ENCODE data around the gene KDM6A.
"Not testable (repeated sequence)": the region's sequence is repeated elsewhere in the genome, so short reads cannot be mapped to it uniquely, and the experiment has no call there.

Gene KDM6A

DNA sequence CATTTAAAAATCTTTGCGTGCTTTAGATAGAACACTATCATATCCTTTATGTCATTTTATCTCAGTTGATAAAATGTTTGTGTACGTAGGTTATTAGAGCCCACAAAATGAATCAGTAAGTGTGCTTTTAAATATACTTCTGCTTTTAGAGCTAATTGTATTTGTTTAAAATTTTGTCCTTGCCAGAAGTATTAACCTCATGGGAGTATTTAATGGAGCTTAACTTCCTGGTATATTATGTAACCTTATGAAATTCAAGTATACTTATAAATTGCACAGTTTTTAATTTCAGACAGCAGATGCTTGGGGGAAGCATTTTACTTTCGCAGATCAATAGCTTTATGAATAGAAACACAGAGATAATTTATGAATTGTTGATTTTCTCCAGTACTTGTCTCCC, 237.5 kb downstream of the KDM6A start:
- DNase-seq (ENCODE audit: low read depth) = no peak

DNA sequence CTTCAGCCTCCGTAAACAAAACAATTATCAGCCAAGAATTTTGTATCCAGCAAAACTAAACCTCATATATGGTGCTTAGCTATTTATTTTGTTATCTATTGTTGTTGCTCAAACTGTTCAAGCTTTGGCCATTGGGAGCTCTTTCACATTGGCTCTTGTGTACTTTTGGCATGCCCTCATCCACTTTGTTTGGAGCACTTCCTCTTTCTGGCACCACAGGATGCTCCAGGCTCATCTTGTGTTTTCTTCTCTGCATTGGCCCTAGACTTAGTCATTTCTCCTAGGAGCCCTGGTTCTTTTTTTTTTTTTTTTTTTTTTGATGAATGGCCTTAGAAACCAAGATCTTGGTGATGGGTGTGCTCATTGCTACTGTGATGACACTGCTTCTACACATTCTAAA, 253.2 kb downstream of the KDM6A start:
- no peak for DNase-seq (ENCODE audit: low read depth)

DNA sequence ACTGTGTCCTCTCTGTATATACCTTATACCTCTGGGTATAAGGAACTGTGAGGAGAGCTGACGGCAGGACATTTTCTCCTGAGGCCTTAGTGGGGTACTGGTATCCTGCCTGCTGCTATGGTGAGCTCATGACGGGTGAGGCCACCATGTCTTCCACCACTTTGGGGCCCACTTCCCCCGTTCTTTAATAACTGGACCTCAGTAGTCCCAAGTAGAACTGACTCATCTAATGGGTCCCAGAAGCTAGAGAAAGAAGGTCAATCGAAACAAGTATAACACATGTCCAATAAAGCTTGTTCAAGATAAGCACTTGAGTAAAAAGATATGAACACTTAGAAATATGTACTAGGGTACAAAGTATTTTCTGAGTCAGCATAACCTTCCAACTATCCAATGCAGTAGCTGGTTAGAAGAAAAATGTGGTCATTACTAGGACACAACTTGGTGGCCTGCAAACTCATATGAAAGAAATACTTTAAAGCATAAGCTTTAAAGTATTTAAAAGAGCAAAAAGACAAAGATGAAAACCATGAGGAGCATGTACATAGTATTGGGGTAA, 256.0 kb downstream of the KDM6A start:
- DNase-seq (ENCODE audit: low read depth) = no peak

GRCh38 chrX:45133465-45133864, 260.5 kb downstream of the KDM6A start:
- DNase-seq (ENCODE audit: low read depth) = no peak

DNA sequence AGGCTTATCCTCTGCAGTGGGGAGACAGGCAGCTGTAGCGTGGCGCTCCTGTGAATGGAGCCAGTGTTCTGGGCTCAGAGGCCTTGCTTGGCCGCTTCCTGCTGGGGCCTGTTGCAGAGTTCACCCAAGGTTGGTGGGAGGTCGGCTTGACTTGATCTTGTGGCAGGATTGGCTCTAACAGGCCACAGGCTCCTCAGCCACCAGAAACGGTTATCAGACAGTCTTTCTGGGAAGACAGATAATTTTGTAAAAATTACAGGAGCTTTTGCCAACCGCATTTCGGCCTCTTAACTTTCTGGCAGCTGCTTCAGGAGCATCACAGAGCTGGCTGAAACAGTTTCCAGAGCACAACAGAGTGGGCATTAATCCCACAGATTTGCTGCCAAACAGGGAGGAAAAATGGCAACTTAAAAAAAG, 261.3 kb downstream of the KDM6A start:
- DNase-seq (ENCODE audit: low read depth) = no peak

- no peak for DNase-seq (ENCODE audit: low read depth)
Measured at GRCh38 chrX:45134775-45135174, 261.8 kb downstream of the KDM6A start.

GRCh38 chrX:45135391-45136075, 262.5 kb downstream of the KDM6A start:
- DNase-seq (ENCODE audit: low read depth) = not testable (repeated sequence)

- no peak for DNase-seq (ENCODE audit: low read depth)
Measured at GRCh38 chrX:45137531-45137930, 264.5 kb downstream of the KDM6A start.

GRCh38 chrX:45138525-45138924, 265.5 kb downstream of the KDM6A start:
- no peak for DNase-seq (ENCODE audit: low read depth)

- no peak for DNase-seq (ENCODE audit: low read depth)
Measured at GRCh38 chrX:45140812-45141211, 267.8 kb downstream of the KDM6A start.

- DNase-seq (ENCODE audit: low read depth) = peak; percentile 16
Measured at GRCh38 chrX:45142185-45142584, 269.2 kb downstream of the KDM6A start.

DNA sequence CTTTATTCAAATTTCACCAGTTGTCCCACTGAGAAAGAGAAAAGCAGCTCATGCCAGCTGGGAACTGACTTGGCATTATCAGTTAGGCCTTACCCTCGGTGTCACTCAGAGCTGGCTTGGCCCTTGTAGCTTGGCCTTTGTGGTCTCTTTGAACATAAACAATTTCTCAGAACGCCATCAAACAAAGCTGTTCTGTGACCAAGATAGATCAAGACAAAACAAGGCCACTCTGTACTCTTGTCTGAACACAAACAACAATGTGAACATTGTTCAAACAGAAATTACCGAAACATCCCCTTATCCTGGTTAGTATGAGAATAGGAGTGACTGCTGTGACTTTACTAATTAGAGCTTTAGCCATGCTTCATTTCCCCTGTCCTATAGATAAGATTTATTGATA, 270.5 kb downstream of the KDM6A start:
- DNase-seq (ENCODE audit: low read depth) = no peak

DNA sequence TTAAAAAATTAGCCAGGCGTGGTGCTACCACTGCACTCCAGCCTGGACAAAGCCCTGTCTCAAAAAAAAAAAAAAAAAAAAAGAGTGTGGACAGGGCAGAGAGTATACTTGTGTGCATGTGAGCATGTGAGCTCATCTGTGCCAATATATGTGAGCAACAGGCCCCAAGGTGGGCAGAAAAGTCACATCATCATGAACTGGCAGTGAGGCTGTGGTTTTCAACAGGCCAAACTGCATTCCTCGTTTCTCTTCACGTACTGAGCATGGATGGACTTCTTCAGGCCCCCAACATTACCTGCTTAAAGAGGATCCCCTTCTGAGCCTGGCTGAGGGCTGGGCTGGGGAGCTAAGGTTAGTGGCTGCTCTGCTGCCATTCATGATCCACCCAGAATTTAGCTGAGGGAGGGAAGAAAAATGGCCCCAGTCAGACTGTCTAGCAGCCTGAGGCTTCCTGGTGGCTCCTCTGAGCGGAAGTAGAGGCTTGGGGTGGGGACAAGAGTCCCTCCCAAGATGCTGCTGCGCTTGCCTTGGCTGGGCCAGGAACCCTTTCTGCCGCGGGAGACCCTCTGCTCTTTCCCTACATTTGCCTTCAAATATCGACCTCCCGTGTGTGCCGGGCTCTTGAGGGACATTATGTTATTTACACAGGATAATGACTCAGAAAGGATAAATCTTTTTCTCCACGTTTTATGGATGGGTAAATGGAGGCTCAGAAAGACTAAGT, 272.7 kb downstream of the KDM6A start:
- no peak for DNase-seq (ENCODE audit: low read depth)

GRCh38 chrX:45150821-45151220, 277.8 kb downstream of the KDM6A start:
- DNase-seq (ENCODE audit: low read depth) = no peak

- no peak for DNase-seq (ENCODE audit: low read depth)
Measured at GRCh38 chrX:45154033-45154360, 281.0 kb downstream of the KDM6A start.

- DNase-seq (ENCODE audit: low read depth) = no peak
Measured at GRCh38 chrX:45154462-45154861, 281.5 kb downstream of the KDM6A start.

DNA sequence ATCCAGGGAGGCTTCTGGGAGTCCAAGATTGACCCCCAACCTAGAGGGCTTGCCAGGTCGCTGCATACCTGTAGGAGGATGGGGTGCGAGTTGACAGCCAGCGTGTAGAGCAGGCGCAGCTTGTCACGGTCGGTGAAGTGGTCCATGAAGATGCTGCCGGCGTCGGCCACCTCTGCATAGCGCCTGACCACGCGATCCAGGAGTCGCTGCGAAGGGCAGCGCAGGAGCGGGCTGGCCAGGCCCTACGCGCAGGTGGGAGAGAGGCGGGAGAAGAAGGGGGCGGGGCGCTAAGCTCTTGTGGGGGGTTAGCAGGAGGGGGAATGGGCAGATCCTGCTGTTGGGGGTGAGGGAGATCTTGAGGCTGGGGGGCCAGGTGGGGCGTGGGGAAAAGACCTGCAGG, 284.7 kb downstream of the KDM6A start:
- no peak for DNase-seq (ENCODE audit: low read depth)

Measured in GM04504 (cell line).